WTC11 (cell line): Measurements from ENCODE around the gene BEGAIN. TPM values are rescaled to one million over a fixed set of nuclear protein-coding genes. Genes with fewer than 3 reads are reported as not detected.

Experiments
- ATAC-seq: fragments of 200-7000 bp; cut with Tn5 transposase; 2 replicates; pipeline ENCODE4 v1.10.0; 2021; ENCODE audit warnings: mild to moderate bottlenecking, moderate library complexity
- CTCF ChIA-PET: fragments of 300-600 bp; sonication (Branson Sonifier 250); formaldehyde crosslinking; loops from one replicate; lab custom pipeline; 2021; ENCODE audit warnings: antibody characterized with exemption; lab: Charles Lee
- POLR2A ChIA-PET: fragments of 350-600 bp; sonication (Branson Sonifier 250); formaldehyde crosslinking; loops from one replicate; lab custom pipeline; 2021; ENCODE audit warnings: antibody characterized with exemption; lab: Charles Lee
- DNase-seq: peaks from one replicate; pipeline ENCODE4 v3.0.0; 2021; ENCODE audit warnings: low spot score
- H3K27ac Mint-ChIP-seq: 2 replicates; pipeline ENCODE4 v1.8.0; 2021; ENCODE audit warnings: mixed read lengths
- H3K27me3 Mint-ChIP-seq: 2 replicates; pipeline ENCODE4 v1.8.0; 2021; ENCODE audit warnings: low read depth, mild to moderate bottlenecking, moderate library complexity, mixed read lengths
- H3K36me3 Mint-ChIP-seq: 2 replicates; pipeline ENCODE4 v1.8.0; 2021; ENCODE audit warnings: mixed read lengths
- H3K4me1 Mint-ChIP-seq: 2 replicates; pipeline ENCODE4 v1.8.0; 2022; ENCODE audit warnings: mixed read lengths
- H3K4me3 Mint-ChIP-seq: 2 replicates; pipeline ENCODE4 v1.8.0; 2021; ENCODE audit warnings: mild to moderate bottlenecking, moderate library complexity, mixed read lengths
- H3K9me3 Mint-ChIP-seq: 2 replicates; pipeline ENCODE4 v1.8.0; 2021; ENCODE audit warnings: mixed read lengths
- CBFB ChIP-seq: sonication (generic); formaldehyde crosslinking; IDR thresholded peaks from 2 replicates; pipeline ENCODE4 v1.8.1; 2022; ENCODE audit warnings: mild to moderate bottlenecking, low read depth, missing genetic modification reagents
- EMX1 ChIP-seq: fragments of 250-450 bp; sonication (Bioruptor Pico); IDR thresholded peaks from 2 replicates; pipeline ENCODE4 v1.8.0; 2021; ENCODE audit warnings: mild to moderate bottlenecking
- FOXK1 ChIP-seq: sonication (generic); formaldehyde crosslinking; IDR thresholded peaks from 2 replicates; pipeline ENCODE4 v1.8.0; 2022; ENCODE audit warnings: mild to moderate bottlenecking, moderate library complexity, missing genetic modification reagents
- GABPB1 ChIP-seq: sonication (generic); formaldehyde crosslinking; IDR thresholded peaks from 2 replicates; pipeline ENCODE4 v1.8.1; 2023; ENCODE audit warnings: mild to moderate bottlenecking, missing genetic modification reagents
- GTF2I ChIP-seq: fragments of 250-450 bp; sonication (Bioruptor Pico); conservative IDR thresholded peaks from 2 replicates; pipeline ENCODE4 v1.4.0; 2021; ENCODE audit warnings: mild to moderate bottlenecking
- IRF2 ChIP-seq: sonication (generic); formaldehyde crosslinking; IDR thresholded peaks from 2 replicates; pipeline ENCODE4 v1.8.0; 2022; ENCODE audit warnings: low read depth, missing genetic modification reagents, borderline replicate concordance
- JAZF1 ChIP-seq: fragments of 250-450 bp; sonication (Bioruptor Pico); IDR thresholded peaks from 2 replicates; pipeline ENCODE4 v1.9.0; 2021; ENCODE audit warnings: moderate library complexity, mild to moderate bottlenecking, inconsistent platforms
- KAT7 ChIP-seq: sonication (generic); formaldehyde crosslinking; IDR thresholded peaks from 2 replicates; pipeline ENCODE4 v1.8.1; 2023; ENCODE audit warnings: missing genetic modification reagents, mild to moderate bottlenecking, borderline replicate concordance
- NFATC4 ChIP-seq: fragments of 250-450 bp; sonication (Bioruptor Pico); IDR thresholded peaks from 2 replicates; pipeline ENCODE4 v1.9.0; 2021; ENCODE audit warnings: mild to moderate bottlenecking
- NFE2L1 ChIP-seq: sonication (generic); formaldehyde crosslinking; IDR thresholded peaks from 2 replicates; pipeline ENCODE4 v1.8.1; 2023; ENCODE audit warnings: missing genetic modification reagents
- RELA ChIP-seq: sonication (generic); formaldehyde crosslinking; IDR thresholded peaks from 2 replicates; pipeline ENCODE4 v1.8.1; 2022; ENCODE audit warnings: missing genetic modification reagents, mild to moderate bottlenecking, borderline replicate concordance
- SMAD4 ChIP-seq: sonication (generic); formaldehyde crosslinking; IDR thresholded peaks from 2 replicates; pipeline ENCODE4 v1.8.0; 2022; ENCODE audit warnings: mild to moderate bottlenecking, missing genetic modification reagents
- SOX15 ChIP-seq: fragments of 250-450 bp; sonication (Bioruptor Pico); IDR thresholded peaks from 2 replicates; pipeline ENCODE4 v1.9.0; 2021; ENCODE audit warnings: mild to moderate bottlenecking
- SP1 ChIP-seq: sonication (generic); formaldehyde crosslinking; conservative IDR thresholded peaks from 2 replicates; pipeline ENCODE4 v1.8.1; 2022; ENCODE audit warnings: missing genetic modification reagents
- TEAD4 ChIP-seq: sonication (generic); formaldehyde crosslinking; IDR thresholded peaks from 2 replicates; pipeline ENCODE4 v1.8.0; 2022; ENCODE audit warnings: mild to moderate bottlenecking, missing genetic modification reagents
- TP53 ChIP-seq: sonication (generic); formaldehyde crosslinking; IDR thresholded peaks from 2 replicates; pipeline ENCODE4 v1.8.1; 2023; ENCODE audit warnings: mild to moderate bottlenecking, missing genetic modification reagents
- ZNF671 ChIP-seq: fragments of 250-450 bp; sonication (Bioruptor Pico); IDR thresholded peaks from 2 replicates; pipeline ENCODE4 v1.8.0; 2021; ENCODE audit warnings: mild to moderate bottlenecking
- total RNA-seq: library from RNA; stranded (reverse); gene quantifications from 3 replicates; pipeline ENCODE4 v1.2.3, GENCODE V29; 2021
- TF ChIP-seq, protein P1 (sequence below): sonication (generic); formaldehyde crosslinking; IDR thresholded peaks from 2 replicates; pipeline ENCODE4 v1.8.1; 2022; ENCODE audit warnings: low read depth, missing genetic modification reagents, borderline replicate concordance
- TF ChIP-seq, protein P2 (sequence below): sonication (generic); formaldehyde crosslinking; IDR thresholded peaks from 2 replicates; pipeline ENCODE4 v1.8.1; 2022; ENCODE audit warnings: low read depth, mild to moderate bottlenecking, moderate library complexity, missing genetic modification reagents, borderline replicate concordance
- TF ChIP-seq, protein P3 (sequence below): sonication (generic); formaldehyde crosslinking; IDR thresholded peaks from 2 replicates; pipeline ENCODE4 v1.8.0; 2023; ENCODE audit warnings: missing genetic modification reagents
- TF ChIP-seq, protein P4 (sequence below): fragments of 250-450 bp; sonication (Bioruptor Pico); conservative IDR thresholded peaks from 2 replicates; pipeline ENCODE4 v1.9.0; 2021; ENCODE audit warnings: mild to moderate bottlenecking
- TF ChIP-seq, protein P5 (sequence below): sonication (generic); formaldehyde crosslinking; IDR thresholded peaks from 2 replicates; pipeline ENCODE4 v1.8.1; 2023; ENCODE audit warnings: mild to moderate bottlenecking, moderate library complexity, missing genetic modification reagents
- TF ChIP-seq, protein P6 (sequence below): fragments of 250-450 bp; sonication (Bioruptor Pico); IDR thresholded peaks from 2 replicates; pipeline ENCODE4 v1.9.0; 2021; ENCODE audit warnings: moderate library complexity, mild to moderate bottlenecking, inconsistent platforms, borderline replicate concordance
- TF ChIP-seq, protein P7 (sequence below): sonication (generic); formaldehyde crosslinking; IDR thresholded peaks from 2 replicates; pipeline ENCODE4 v1.8.0; 2022; ENCODE audit warnings: mild to moderate bottlenecking, missing genetic modification reagents

Gene BEGAIN
- total RNA-seq, 1 experiment from 2014 or later, result 1.3 TPM

DNA sequence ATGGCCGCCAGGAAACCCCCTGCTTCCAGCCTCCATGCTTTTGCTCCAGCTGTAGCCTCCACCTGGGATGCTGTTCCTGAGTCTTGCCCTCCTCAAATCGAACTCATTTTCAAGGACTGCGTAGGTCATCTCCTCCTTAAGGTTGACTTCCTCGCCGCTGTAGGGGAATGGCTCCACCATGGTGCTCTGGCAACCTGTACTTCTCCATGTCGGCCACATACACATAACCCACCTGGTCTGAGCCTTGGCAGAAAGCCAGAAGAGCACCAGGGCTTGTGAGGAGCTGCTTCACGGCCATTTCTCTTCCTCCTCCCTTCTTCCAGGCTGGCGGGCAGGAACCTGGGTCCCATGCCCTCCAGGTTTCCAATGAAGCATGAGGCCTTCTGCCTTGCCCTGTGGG is 36.7 kb upstream of the BEGAIN start:
- no peak overlapping the region for H3K27ac Mint-ChIP-seq
- no peak for TF ChIP-seq NFE2L1 (CRISPR knock-in tag)
- no peak for TF ChIP-seq KAT7 (CRISPR knock-in tag)
- TF ChIP-seq TEAD4 (CRISPR knock-in tag), result no peak
- TF ChIP-seq, protein P1, sequence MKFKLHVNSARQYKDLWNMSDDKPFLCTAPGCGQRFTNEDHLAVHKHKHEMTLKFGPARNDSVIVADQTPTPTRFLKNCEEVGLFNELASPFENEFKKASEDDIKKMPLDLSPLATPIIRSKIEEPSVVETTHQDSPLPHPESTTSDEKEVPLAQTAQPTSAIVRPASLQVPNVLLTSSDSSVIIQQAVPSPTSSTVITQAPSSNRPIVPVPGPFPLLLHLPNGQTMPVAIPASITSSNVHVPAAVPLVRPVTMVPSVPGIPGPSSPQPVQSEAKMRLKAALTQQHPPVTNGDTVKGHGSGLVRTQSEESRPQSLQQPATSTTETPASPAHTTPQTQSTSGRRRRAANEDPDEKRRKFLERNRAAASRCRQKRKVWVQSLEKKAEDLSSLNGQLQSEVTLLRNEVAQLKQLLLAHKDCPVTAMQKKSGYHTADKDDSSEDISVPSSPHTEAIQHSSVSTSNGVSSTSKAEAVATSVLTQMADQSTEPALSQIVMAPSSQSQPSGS (CRISPR knock-in tag), result no peak
- TF ChIP-seq SMAD4 (CRISPR knock-in tag), result no peak
- TF ChIP-seq FOXK1, result no peak
- TF ChIP-seq, all 79 proteins: peak for 0
- ChIA-PET CTCF (interaction anchor here (1.0 kb wide), 1 partner anchor 11 kb away, joined by 3 read pairs; no protein-coding TSS in a partner anchor), POLR2A (no interaction called here)
- no peak for ATAC-seq
- Mint-ChIP-seq H3K36me3 (no peaks in the 10 kb centered on the region), H3K4me3 (no peak overlapping the region), H3K9me3 (peaks cover 4% of the 10 kb centered on the region), H3K4me1 (0 out of 2 replicates have a peak, but pooled peaks cover 3% of the 10 kb centered on the region), H3K27me3 (peaks cover 2% of the 10 kb centered on the region; the same call in 1 of the 2 replicates)
- no peak for DNase-seq

DNA sequence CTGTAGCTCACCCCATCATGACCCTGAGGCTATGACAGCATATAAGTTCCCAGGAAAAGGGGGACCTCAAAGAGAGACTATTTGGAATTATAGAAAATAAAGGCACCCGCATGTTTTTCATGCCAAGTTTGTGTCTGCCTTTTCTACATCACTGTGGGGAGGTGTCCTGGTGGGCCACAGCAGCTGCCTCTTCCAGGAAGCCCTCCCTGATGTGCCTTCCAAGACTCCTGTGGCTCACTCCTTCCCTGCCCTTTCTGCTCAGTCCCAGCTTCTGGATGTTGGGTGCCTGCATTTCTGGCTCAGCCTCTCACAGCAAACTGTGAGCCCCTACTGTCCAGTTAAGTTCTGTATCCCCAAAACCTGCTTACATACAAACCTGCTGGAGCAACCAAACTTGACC is 36.3 kb upstream of the BEGAIN start:
- 0 out of 2 replicates have a peak, but pooled peaks cover 3% of the 10 kb centered on the region for H3K4me1 Mint-ChIP-seq
- H3K27ac Mint-ChIP-seq, result no peak overlapping the region
- DNase-seq (no peak), ATAC-seq (no peak)
- no peak for TF ChIP-seq GTF2I (CRISPR knock-in tag)
- TF ChIP-seq ZNF671 (CRISPR knock-in tag), result no peak
- no peak for TF ChIP-seq EMX1 (CRISPR knock-in tag)
- TF ChIP-seq TP53 (CRISPR knock-in tag), result no peak
- TF ChIP-seq SP1 (CRISPR knock-in tag), result no peak
- TF ChIP-seq, protein P2, sequence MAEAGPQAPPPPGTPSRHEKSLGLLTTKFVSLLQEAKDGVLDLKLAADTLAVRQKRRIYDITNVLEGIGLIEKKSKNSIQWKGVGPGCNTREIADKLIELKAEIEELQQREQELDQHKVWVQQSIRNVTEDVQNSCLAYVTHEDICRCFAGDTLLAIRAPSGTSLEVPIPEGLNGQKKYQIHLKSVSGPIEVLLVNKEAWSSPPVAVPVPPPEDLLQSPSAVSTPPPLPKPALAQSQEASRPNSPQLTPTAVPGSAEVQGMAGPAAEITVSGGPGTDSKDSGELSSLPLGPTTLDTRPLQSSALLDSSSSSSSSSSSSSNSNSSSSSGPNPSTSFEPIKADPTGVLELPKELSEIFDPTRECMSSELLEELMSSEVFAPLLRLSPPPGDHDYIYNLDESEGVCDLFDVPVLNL (CRISPR knock-in tag), result no peak
- no peak for TF ChIP-seq NFE2L1 (CRISPR knock-in tag)
- no peak for TF ChIP-seq IRF2 (CRISPR knock-in tag)
- TF ChIP-seq SOX15 (CRISPR knock-in tag), result no peak
- TF ChIP-seq, protein P3, sequence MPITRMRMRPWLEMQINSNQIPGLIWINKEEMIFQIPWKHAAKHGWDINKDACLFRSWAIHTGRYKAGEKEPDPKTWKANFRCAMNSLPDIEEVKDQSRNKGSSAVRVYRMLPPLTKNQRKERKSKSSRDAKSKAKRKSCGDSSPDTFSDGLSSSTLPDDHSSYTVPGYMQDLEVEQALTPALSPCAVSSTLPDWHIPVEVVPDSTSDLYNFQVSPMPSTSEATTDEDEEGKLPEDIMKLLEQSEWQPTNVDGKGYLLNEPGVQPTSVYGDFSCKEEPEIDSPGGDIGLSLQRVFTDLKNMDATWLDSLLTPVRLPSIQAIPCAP (CRISPR knock-in tag), result no peak
- TF ChIP-seq, protein P4, sequence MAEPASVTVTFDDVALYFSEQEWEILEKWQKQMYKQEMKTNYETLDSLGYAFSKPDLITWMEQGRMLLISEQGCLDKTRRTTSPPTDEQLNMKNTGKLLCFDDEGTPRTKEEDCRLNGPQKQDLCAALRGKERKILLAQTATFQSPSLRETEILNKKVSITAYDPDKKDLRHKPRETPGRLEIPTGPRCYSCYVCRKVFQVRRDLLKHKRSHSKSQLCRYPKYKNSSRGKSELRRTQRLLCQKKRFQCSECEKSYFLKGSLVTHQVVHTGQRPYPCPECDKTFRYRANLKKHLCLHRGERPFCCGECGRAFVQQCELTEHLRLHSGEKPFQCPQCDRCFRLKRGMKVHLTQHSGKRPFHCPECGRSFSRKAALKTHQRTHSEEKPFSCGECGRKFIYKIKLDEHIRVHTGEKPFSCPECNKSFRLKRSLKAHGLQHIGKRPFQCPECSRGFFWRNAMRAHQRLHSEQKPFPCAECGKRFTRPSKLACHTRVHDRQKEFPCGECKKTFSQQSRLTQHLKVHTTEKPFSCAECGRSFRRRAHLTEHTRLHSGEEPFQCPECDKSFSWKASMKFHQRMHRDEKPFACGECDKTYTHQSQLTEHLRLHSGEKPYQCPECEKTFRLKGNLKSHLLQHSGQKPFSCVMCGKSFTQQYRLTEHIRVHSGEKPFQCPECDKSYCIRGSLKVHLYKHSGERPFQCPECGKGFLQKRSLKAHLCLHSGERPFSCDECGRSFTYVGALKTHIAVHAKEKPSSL, result no peak
- no peak for TF ChIP-seq JAZF1 (CRISPR knock-in tag)
- no peak for TF ChIP-seq RELA (CRISPR knock-in tag)
- no peak for TF ChIP-seq NFATC4
- TF ChIP-seq, protein P5, sequence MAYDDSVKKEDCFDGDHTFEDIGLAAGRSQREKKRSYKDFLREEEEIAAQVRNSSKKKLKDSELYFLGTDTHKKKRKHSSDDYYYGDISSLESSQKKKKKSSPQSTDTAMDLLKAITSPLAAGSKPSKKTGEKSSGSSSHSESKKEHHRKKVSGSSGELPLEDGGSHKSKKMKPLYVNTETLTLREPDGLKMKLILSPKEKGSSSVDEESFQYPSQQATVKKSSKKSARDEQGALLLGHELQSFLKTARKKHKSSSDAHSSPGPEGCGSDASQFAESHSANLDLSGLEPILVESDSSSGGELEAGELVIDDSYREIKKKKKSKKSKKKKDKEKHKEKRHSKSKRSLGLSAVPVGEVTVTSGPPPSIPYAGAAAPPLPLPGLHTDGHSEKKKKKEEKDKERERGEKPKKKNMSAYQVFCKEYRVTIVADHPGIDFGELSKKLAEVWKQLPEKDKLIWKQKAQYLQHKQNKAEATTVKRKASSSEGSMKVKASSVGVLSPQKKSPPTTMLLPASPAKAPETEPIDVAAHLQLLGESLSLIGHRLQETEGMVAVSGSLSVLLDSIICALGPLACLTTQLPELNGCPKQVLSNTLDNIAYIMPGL (CRISPR knock-in tag), result no peak
- TF ChIP-seq, protein P6, sequence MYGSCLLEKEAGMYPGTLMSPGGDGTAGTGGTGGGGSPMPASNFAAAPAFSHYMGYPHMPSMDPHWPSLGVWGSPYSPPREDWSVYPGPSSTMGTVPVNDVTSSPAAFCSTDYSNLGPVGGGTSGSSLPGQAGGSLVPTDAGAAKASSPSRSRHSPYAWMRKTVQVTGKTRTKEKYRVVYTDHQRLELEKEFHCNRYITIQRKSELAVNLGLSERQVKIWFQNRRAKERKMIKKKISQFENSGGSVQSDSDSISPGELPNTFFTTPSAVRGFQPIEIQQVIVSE (CRISPR knock-in tag), result no peak
- no peak for TF ChIP-seq GABPB1
- no peak for TF ChIP-seq CBFB (CRISPR knock-in tag)
- TF ChIP-seq SMAD4 (CRISPR knock-in tag), result no peak
- TF ChIP-seq, protein P7, sequence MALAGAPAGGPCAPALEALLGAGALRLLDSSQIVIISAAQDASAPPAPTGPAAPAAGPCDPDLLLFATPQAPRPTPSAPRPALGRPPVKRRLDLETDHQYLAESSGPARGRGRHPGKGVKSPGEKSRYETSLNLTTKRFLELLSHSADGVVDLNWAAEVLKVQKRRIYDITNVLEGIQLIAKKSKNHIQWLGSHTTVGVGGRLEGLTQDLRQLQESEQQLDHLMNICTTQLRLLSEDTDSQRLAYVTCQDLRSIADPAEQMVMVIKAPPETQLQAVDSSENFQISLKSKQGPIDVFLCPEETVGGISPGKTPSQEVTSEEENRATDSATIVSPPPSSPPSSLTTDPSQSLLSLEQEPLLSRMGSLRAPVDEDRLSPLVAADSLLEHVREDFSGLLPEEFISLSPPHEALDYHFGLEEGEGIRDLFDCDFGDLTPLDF (CRISPR knock-in tag), result no peak
- TF ChIP-seq, all 79 proteins: peak for 0
- H3K36me3 Mint-ChIP-seq, result no peaks in the 10 kb centered on the region
- ChIA-PET CTCF (no interaction called here), POLR2A (no interaction called here)
- no peak overlapping the region for H3K4me3 Mint-ChIP-seq
- peaks cover 2% of the 10 kb centered on the region; the same call in 1 of the 2 replicates for H3K27me3 Mint-ChIP-seq
- H3K9me3 Mint-ChIP-seq, result peaks cover 4% of the 10 kb centered on the region
